Thyroid gland (tissue), 4 donors: ENCODE data around the gene ZFAND3.

Source experiments
- POLR2A ChIP-seq, 2 donors: fragments of 450-650 bp; IDR thresholded peaks; one replicate each; pipeline ENCODE4 v1.6.1; 2017; ENCODE audit warnings: antibody characterized with exemption in 2 of 2, mild to moderate bottlenecking in 2 of 2, moderate library complexity in 1 of 2
- TF ChIP-seq, protein P1 (sequence below), 6 experiments: fragments of 200-600 bp in 3 of 6; fragments of 450-650 bp in 3 of 6; sonication (generic) in 3 of 6; IDR thresholded peaks; one replicate each; pipeline ENCODE4 v1.5.1; 2016 to 2019; ENCODE audit warnings: antibody characterized with exemption in 6 of 6, mild to moderate bottlenecking in 2 of 6, inconsistent platforms in 1 of 6, moderate library complexity in 1 of 6

GRCh38 chr6:38113825-38114576 lies 294.5 kb downstream of the ZFAND3 start:
- TF ChIP-seq, protein P1, sequence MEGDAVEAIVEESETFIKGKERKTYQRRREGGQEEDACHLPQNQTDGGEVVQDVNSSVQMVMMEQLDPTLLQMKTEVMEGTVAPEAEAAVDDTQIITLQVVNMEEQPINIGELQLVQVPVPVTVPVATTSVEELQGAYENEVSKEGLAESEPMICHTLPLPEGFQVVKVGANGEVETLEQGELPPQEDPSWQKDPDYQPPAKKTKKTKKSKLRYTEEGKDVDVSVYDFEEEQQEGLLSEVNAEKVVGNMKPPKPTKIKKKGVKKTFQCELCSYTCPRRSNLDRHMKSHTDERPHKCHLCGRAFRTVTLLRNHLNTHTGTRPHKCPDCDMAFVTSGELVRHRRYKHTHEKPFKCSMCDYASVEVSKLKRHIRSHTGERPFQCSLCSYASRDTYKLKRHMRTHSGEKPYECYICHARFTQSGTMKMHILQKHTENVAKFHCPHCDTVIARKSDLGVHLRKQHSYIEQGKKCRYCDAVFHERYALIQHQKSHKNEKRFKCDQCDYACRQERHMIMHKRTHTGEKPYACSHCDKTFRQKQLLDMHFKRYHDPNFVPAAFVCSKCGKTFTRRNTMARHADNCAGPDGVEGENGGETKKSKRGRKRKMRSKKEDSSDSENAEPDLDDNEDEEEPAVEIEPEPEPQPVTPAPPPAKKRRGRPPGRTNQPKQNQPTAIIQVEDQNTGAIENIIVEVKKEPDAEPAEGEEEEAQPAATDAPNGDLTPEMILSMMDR (IDR thresholded peaks at IDR 0.05): no peak
- no peak for TF ChIP-seq POLR2A (IDR thresholded peaks at IDR 0.05)
